GM06990 (cell line): Measurements from ENCODE around the gene VWA8.

ENCODE experiments used
- DNase-seq: peaks from one replicate; pipeline ENCODE4 v3.0.0-alpha.2; 2011; ENCODE audit not compliant: insufficient read length; ENCODE audit errors: extremely low read depth
- H3K27me3 ChIP-seq: replicated peaks from 2 replicates; pipeline ENCODE4 v1.6.0; 2011; ENCODE audit warnings: low read length; ENCODE audit not compliant: control insufficient read depth, insufficient read depth
- H3K36me3 ChIP-seq: 2 replicates; pipeline ENCODE4 v1.5.1; 2011; ENCODE audit warnings: low read length; ENCODE audit not compliant: control insufficient read depth, insufficient read depth
- H3K4me3 ChIP-seq: replicated peaks from 2 replicates; pipeline ENCODE4 v1.5.1; 2011; ENCODE audit warnings: low read depth, mild to moderate bottlenecking, control low read depth, low read length
- CTCF ChIP-seq: IDR thresholded peaks from 2 replicates; pipeline ENCODE4 v1.5.1; 2011; ENCODE audit warnings: low read length, control low read depth, mild to moderate bottlenecking, inconsistent platforms; ENCODE audit not compliant: insufficient read depth, poor library complexity, severe bottlenecking

VWA8 gene

GRCh38 chr13:41833201-41833600, 127.7 kb downstream of the VWA8 start:
- H3K36me3 ChIP-seq = no peaks in the 10 kb centered on the region; the same call in 1 of the 2 replicates
- no peak for DNase-seq
- no peak for TF ChIP-seq CTCF
- H3K27me3 ChIP-seq = no peaks in the 10 kb centered on the region
- no peak overlapping the region for H3K4me3 ChIP-seq

GRCh38 chr13:41827507-41828213, 133.2 kb downstream of the VWA8 start:
- no peak for TF ChIP-seq CTCF
- H3K4me3 ChIP-seq = no peak overlapping the region
- peaks cover 2% of the 10 kb centered on the region for H3K36me3 ChIP-seq
- DNase-seq = no peak
- H3K27me3 ChIP-seq = no peaks in the 10 kb centered on the region

- Histone ChIP-seq H3K27me3 (no peaks in the 10 kb centered on the region), H3K36me3 (peaks cover 2% of the 10 kb centered on the region), H3K4me3 (no peak overlapping the region)
- no peak for TF ChIP-seq CTCF
- no peak for DNase-seq
These were observed 135.2 kb downstream of the VWA8 start for GRCh38 chr13:41825691-41826090.

- Histone ChIP-seq H3K27me3 (no peaks in the 10 kb centered on the region), H3K36me3 (peaks cover 2% of the 10 kb centered on the region), H3K4me3 (no peak overlapping the region)
- no peak for TF ChIP-seq CTCF
- no peak for DNase-seq
These were observed 137.4 kb downstream of the VWA8 start for GRCh38 chr13:41823476-41823875.

- H3K36me3 ChIP-seq = peaks cover 2% of the 10 kb centered on the region
- no peak for DNase-seq
- H3K4me3 ChIP-seq = no peak overlapping the region
- H3K27me3 ChIP-seq = no peaks in the 10 kb centered on the region
- no peak for TF ChIP-seq CTCF
These were observed 138.3 kb downstream of the VWA8 start for GRCh38 chr13:41822560-41822959.

- Histone ChIP-seq H3K27me3 (no peaks in the 10 kb centered on the region), H3K4me3 (no peak overlapping the region), H3K36me3 (no peaks in the 10 kb centered on the region)
- TF ChIP-seq CTCF = no peak
- DNase-seq = no peak
These were observed 139.7 kb downstream of the VWA8 start for GRCh38 chr13:41821238-41821594.
